IMR-90 (cell line): ENCODE measurements around the gene NLGN1. TPM values are rescaled to one million over a fixed set of nuclear protein-coding genes. Genes with fewer than 3 reads are reported as not detected.

Source experiments
- ATAC-seq: fragments of 200-7000 bp; cut with Tn5 transposase; 2 replicates; pipeline ENCODE4 v1.9.1; 2020; ENCODE audit warnings: low read depth, mild to moderate bottlenecking, moderate library complexity
- BruUV-seq: library from RNA; stranded (reverse); fragments of 400-500 nt; replicated peaks from 2 replicates; lab custom pipeline; 2021; lab: Mats Ljungman, UMichigan
- CTCF ChIA-PET: fragments of 300-600 bp; formaldehyde crosslinking; extraction: SDS; loops from one replicate; lab custom pipeline; 2021; ENCODE audit warnings: antibody characterized with exemption; lab: Yijun Ruan, JAX
- POLR2A ChIA-PET: fragments of 300-600 bp; sonication (Branson Sonifier 250); formaldehyde crosslinking; loops from one replicate; lab custom pipeline; 2022; ENCODE audit warnings: antibody characterized with exemption; ENCODE audit not compliant: unreplicated experiment; lab: Charles Lee
- DNase-seq: peaks from one replicate; pipeline ENCODE4 v3.0.0; 2013
- H2AFZ ChIP-seq: replicated peaks from 2 replicates; pipeline ENCODE3; 2013; ENCODE audit warnings: low read length, mild to moderate bottlenecking; ENCODE audit not compliant: poor library complexity
- H2AK5ac ChIP-seq: 2 replicates; pipeline ENCODE4 v1.6.1; 2013; ENCODE audit warnings: low read depth, low read length, inconsistent platforms
- H2AK9ac ChIP-seq: replicated peaks from 2 replicates; pipeline ENCODE3; 2013; ENCODE audit warnings: mild to moderate bottlenecking, low read depth, low read length, moderate library complexity; ENCODE audit not compliant: poor library complexity
- H2BK120ac ChIP-seq: 2 replicates; pipeline ENCODE4 v1.6.1; 2013; ENCODE audit warnings: low read depth, low read length, inconsistent platforms
- H2BK15ac ChIP-seq: 3 replicates; pipeline ENCODE4 v1.6.1; 2013; ENCODE audit warnings: low read depth, low read length, inconsistent platforms
- H2BK20ac ChIP-seq: 2 replicates; pipeline ENCODE4 v1.6.1; 2013; ENCODE audit warnings: low read depth, mild to moderate bottlenecking, inconsistent platforms, low read length, moderate library complexity
- H2BK5ac ChIP-seq: 2 replicates; pipeline ENCODE4 v1.6.1; 2013; ENCODE audit warnings: mild to moderate bottlenecking, low read depth, low read length, inconsistent platforms; ENCODE audit not compliant: poor library complexity, severe bottlenecking
- H3K14ac ChIP-seq: replicated peaks from 2 replicates; pipeline ENCODE4 v1.6.1; 2013; ENCODE audit warnings: low read depth, low read length, inconsistent platforms
- H3K18ac ChIP-seq: 2 replicates; pipeline ENCODE4 v1.6.1; 2013; ENCODE audit warnings: low read depth, low read length, control low read depth
- H3K23ac ChIP-seq: 2 replicates; pipeline ENCODE4 v1.6.1; 2013; ENCODE audit warnings: low read depth, low read length, inconsistent platforms
- H3K27ac ChIP-seq: 2 replicates; pipeline ENCODE4 v1.5.1; 2013; ENCODE audit warnings: mild to moderate bottlenecking, control low read depth, low read length; ENCODE audit not compliant: insufficient read depth
- H3K27me3 ChIP-seq: 2 replicates; pipeline ENCODE4 v1.6.1; 2013; ENCODE audit warnings: low read length; ENCODE audit not compliant: control insufficient read depth, insufficient read depth
- H3K36me3 ChIP-seq: 2 replicates; pipeline ENCODE4 v1.6.1; 2013; ENCODE audit warnings: low read length, mixed read lengths; ENCODE audit not compliant: control insufficient read depth, insufficient read depth
- H3K4ac ChIP-seq: 2 replicates; pipeline ENCODE4 v1.6.1; 2013; ENCODE audit warnings: low read depth, low read length, inconsistent platforms
- H3K4me1 ChIP-seq: 2 replicates; pipeline ENCODE4 v1.6.1; 2013; ENCODE audit warnings: low read length, mixed read lengths; ENCODE audit not compliant: control insufficient read depth, insufficient read depth
- H3K4me2 ChIP-seq: 2 replicates; pipeline ENCODE4 v1.6.1; 2013; ENCODE audit warnings: low read depth, mild to moderate bottlenecking, control low read depth, low read length, moderate library complexity
- H3K4me3 ChIP-seq: 2 replicates; pipeline ENCODE4 v1.5.1; 2013; ENCODE audit warnings: low read depth, mild to moderate bottlenecking, control low read depth, low read length, moderate library complexity; ENCODE audit not compliant: insufficient read depth
- H3K56ac ChIP-seq: 2 replicates; pipeline ENCODE4 v1.6.1; 2013; ENCODE audit warnings: low read length, inconsistent platforms; ENCODE audit not compliant: insufficient read depth; ENCODE audit errors: extremely low read depth
- H3K79me1 ChIP-seq, 2 experiments: 2 replicates each; pipeline ENCODE4 v1.6.1; 2013; ENCODE audit warnings: low read length in 2 of 2, inconsistent platforms in 1 of 2, low read depth in 1 of 2
- H3K9ac ChIP-seq: 2 replicates; pipeline ENCODE4 v1.6.1; 2013; ENCODE audit warnings: low read depth, low read length, control low read depth
- H3K9me1 ChIP-seq: 2 replicates; pipeline ENCODE4 v1.6.1; 2013; ENCODE audit warnings: low read length, inconsistent platforms; ENCODE audit not compliant: insufficient read depth
- H3K9me3 ChIP-seq: 2 replicates; pipeline ENCODE4 v1.6.1; 2013; ENCODE audit warnings: low read length; ENCODE audit not compliant: control insufficient read depth, insufficient read depth
- H4K20me1 ChIP-seq: 2 replicates; pipeline ENCODE4 v1.6.1; 2013; ENCODE audit warnings: low read length, inconsistent platforms; ENCODE audit not compliant: insufficient read depth
- H4K5ac ChIP-seq: 2 replicates; pipeline ENCODE4 v1.6.1; 2013; ENCODE audit warnings: mild to moderate bottlenecking, low read depth, low read length, control low read depth
- H4K8ac ChIP-seq, 2 experiments: 2 replicates each; pipeline ENCODE4 v1.6.1; 2013; ENCODE audit warnings: low read depth in 2 of 2, low read length in 2 of 2, control low read depth in 1 of 2, inconsistent platforms in 1 of 2
- H4K91ac ChIP-seq: 2 replicates; pipeline ENCODE4 v1.6.1; 2013; ENCODE audit warnings: low read depth, low read length, inconsistent platforms; ENCODE audit not compliant: insufficient read depth
- BHLHE40 ChIP-seq: fragments of 150-350 bp; IDR thresholded peaks from 2 replicates; pipeline ENCODE4 v1.6.1; 2016; ENCODE audit warnings: mild to moderate bottlenecking, low read depth, low read length
- CEBPB ChIP-seq: IDR thresholded peaks from 2 replicates; pipeline ENCODE4 v1.6.1; 2012; ENCODE audit warnings: low read depth, low read length, improper control_type of control experiment
- CHD1 ChIP-seq: IDR thresholded peaks from 2 replicates; pipeline ENCODE4 v1.6.1; 2012; ENCODE audit warnings: low read depth, low read length, improper control_type of control experiment
- ELK1 ChIP-seq: fragments of 150-350 bp; IDR thresholded peaks from 2 replicates; pipeline ENCODE4 v1.6.1; 2016; ENCODE audit warnings: low read depth, mild to moderate bottlenecking, low read length, moderate library complexity, borderline replicate concordance
- FOS ChIP-seq: fragments of 150-350 bp; IDR thresholded peaks from 2 replicates; pipeline ENCODE4 v1.6.1; 2016; ENCODE audit warnings: low read depth, low read length
- MXI1 ChIP-seq: IDR thresholded peaks from 2 replicates; pipeline ENCODE4 v1.6.1; 2012; ENCODE audit warnings: low read depth, mild to moderate bottlenecking, low read length, moderate library complexity, borderline replicate concordance
- NFE2L2 ChIP-seq: fragments of 150-350 bp; IDR thresholded peaks from 2 replicates; pipeline ENCODE4 v1.6.1; 2016; ENCODE audit warnings: low read depth, mild to moderate bottlenecking, low read length
- POLR2A ChIP-seq: IDR thresholded peaks from 2 replicates; pipeline ENCODE4 v1.6.1; 2012; ENCODE audit warnings: mild to moderate bottlenecking, low read depth, low read length
- RCOR1 ChIP-seq: IDR thresholded peaks from 2 replicates; pipeline ENCODE4 v1.6.1; 2012; ENCODE audit warnings: mild to moderate bottlenecking, low read length, improper control_type of control experiment; ENCODE audit not compliant: insufficient replicate concordance
- SMC3 ChIP-seq: fragments of 150-350 bp; IDR thresholded peaks from 2 replicates; pipeline ENCODE4 v1.6.1; 2016; ENCODE audit warnings: low read depth, mild to moderate bottlenecking, antibody characterized with exemption, low read length, moderate library complexity
- USF2 ChIP-seq: fragments of 150-350 bp; IDR thresholded peaks from 2 replicates; pipeline ENCODE4 v1.6.1; 2017; ENCODE audit warnings: mild to moderate bottlenecking, antibody characterized with exemption, low read length, low read depth
- WGBS, 2 experiments: methylation state at CpG; one replicate each; pipeline versions ENCODE4 v1.1.5 to v1.1.7; 2013; ENCODE audit warnings: missing lambda C conversion rate in 2 of 2; ENCODE audit not compliant: insufficient read length in 1 of 2; ENCODE audit errors: extremely low coverage in 2 of 2; 5-methylcytosine and 5-hydroxymethylcytosine counted together
- dilution Hi-C: fragments of 300-500 bp; cut with HindIII; formaldehyde crosslinking; loops from one replicate; pipeline ENCODE4 v1.14.3; 2018; ENCODE audit warnings: low sequenced_read_pairs; ENCODE audit not compliant: unreplicated experiment
- in situ Hi-C: fragments of 300-500 bp; cut with MboI; formaldehyde crosslinking; loops from 3 replicates; pipeline ENCODE4 v1.14.3; 2019; ENCODE audit warnings: low sequenced_read_pairs, inconsistent platforms, mixed read lengths
- intact Hi-C: fragments of 100-400 bp; cut with micrococcal nuclease; formaldehyde crosslinking; loops from 2 replicates; pipeline ENCODE4 v1.10.0; 2022
- polyA plus RNA-seq, 3 experiments: library from polyadenylated mRNA; depleted of rRNA; stranded (reverse); fragments of >200 nt; gene quantifications; 2 replicates each; pipeline ENCODE4 v1.2.3, GENCODE V29; 2012; ENCODE audit warnings: low replicate concordance in 1 of 3
- total RNA-seq: library from RNA; depleted of rRNA; stranded (reverse); fragments of >200 nt; gene quantifications from 2 replicates; pipeline ENCODE4 v1.2.3, GENCODE V29; 2012

Gene NLGN1
- total and polyA plus RNA-seq, 2 of the 4 experiments (the other 2 are of a cell fraction), result 1.8 to 12.5 TPM

- H2BK5ac ChIP-seq, result no peak overlapping the region
- no peak overlapping the region for H2AK5ac ChIP-seq
- H3K4ac ChIP-seq, result no peak overlapping the region
- H3K4me3 ChIP-seq, result no peak overlapping the region
- no peaks in the 10 kb centered on the region for H3K27me3 ChIP-seq
- DNase-seq (no peak), ATAC-seq (no peak)
- no peaks in the 10 kb centered on the region for H3K9me3 ChIP-seq
- H3K4me2 ChIP-seq, result no peak overlapping the region
- H3K18ac ChIP-seq, result no peak overlapping the region
- POLR2A ChIA-PET, result no interaction called here
- no TSS peak for BruUV-seq
- no peak overlapping the region for H3K14ac ChIP-seq
- no peaks in the 10 kb centered on the region for H4K20me1 ChIP-seq
- no CpG with 5 or more reads among the region's 2 CpGs for WGBS, 2 experiments
- TF ChIP-seq SMC3 (no peak), NFE2L2 (no peak), CHD1 (no peak), CEBPB (no peak), USF2 (no peak), FOS (no peak), BHLHE40 (no peak), RCOR1 (no peak), POLR2A (no peak), MXI1 (no peak), ELK1 (no peak)
- no peaks in the 10 kb centered on the region for H3K79me1 ChIP-seq
- CTCF ChIA-PET, result no interaction called here
- no peak overlapping the region for H4K8ac ChIP-seq
- H3K4me1 ChIP-seq, result peaks cover 2% of the 10 kb centered on the region
- dilution Hi-C loops, result no loop called here
- no peak overlapping the region for H2BK120ac ChIP-seq
- intact Hi-C loops, result no loop called here
- no peak overlapping the region for H2AFZ ChIP-seq
- no peak overlapping the region for H3K56ac ChIP-seq
- H3K9ac ChIP-seq, result no peak overlapping the region
- H4K5ac ChIP-seq, result no peak overlapping the region
- H3K9me1 ChIP-seq, result no peaks in the 10 kb centered on the region
- H3K36me3 ChIP-seq, result no peaks in the 10 kb centered on the region
- in situ Hi-C loops, result no loop called here
- no peak overlapping the region for H2AK9ac ChIP-seq
- no peak overlapping the region for H2BK20ac ChIP-seq
- H3K27ac ChIP-seq, result no peak overlapping the region
- H4K91ac ChIP-seq, result no peak overlapping the region
- no peak overlapping the region for H2BK15ac ChIP-seq
- H3K23ac ChIP-seq, result no peak overlapping the region
These were observed 541.1 kb downstream of the NLGN1 start for GRCh38 chr3:173938616-173939015.
